ENCODE results near the gene SP140. TPM values are rescaled to one million over a fixed set of nuclear protein-coding genes. Genes with fewer than 3 reads are reported as not detected.

Gene SP140
- total RNA-seq, 2 experiments from 2014 or later, result 4.8 to 6.4 TPM

DNA sequence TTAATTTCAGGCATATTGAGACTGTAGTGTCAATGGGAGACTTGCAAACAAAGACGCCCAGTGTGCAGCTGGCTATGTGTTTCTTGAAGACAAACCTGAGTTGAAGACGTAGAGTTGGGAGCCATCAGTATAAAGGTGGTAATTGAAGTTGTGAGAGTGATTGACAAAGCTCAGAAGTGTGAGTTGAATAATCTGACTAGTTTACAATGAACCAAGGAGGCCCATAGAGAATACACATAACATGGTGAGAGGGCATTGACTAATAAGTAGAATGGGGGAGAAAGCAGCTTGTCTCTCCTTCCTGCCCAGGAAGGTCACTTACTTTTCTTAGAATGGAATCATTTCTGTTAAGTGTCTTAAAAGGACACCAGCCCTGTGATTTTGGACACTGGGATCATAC is 19.8 kb upstream of the SP140 start:
- H3K79me2 ChIP-seq (ENCODE audit: insufficient read depth, low read depth, low read length), result no peaks in the 10 kb centered on the region
- no peak for DNase-seq (ENCODE audit: low spot score)
- H3K4me2 ChIP-seq (ENCODE audit: low read length), result peak overlapping the region; percentile 70
- no TSS peak for BruUV-seq (replicated peaks)
- CTCF ChIA-PET (ENCODE audit: unreplicated experiment), result no interaction called here
- H3K4me1 ChIP-seq (ENCODE audit: insufficient read depth, low read length, poor library complexity, severe bottlenecking), result peaks cover 70% of the 10 kb centered on the region
- no peaks in the 10 kb centered on the region for H3K9me3 ChIP-seq (ENCODE audit: low read length)
- intact Hi-C loops (cut with micrococcal nuclease; ENCODE audit: unreplicated experiment), result loop anchor here (1.0 to 10.0 kb wide), 4 partner anchors 21 to 599 kb away; no protein-coding TSS in a partner anchor
- no peak overlapping the region for H2AFZ ChIP-seq (ENCODE audit: low read length)
- H3K27ac ChIP-seq (ENCODE audit: low read depth, low read length, poor library complexity, severe bottlenecking), result peak overlapping the region; percentile 43
- peak overlapping the region; percentile 24 for H3K4me3 ChIP-seq (ENCODE audit: low read depth, low read length, poor library complexity, severe bottlenecking)
- TF ChIP-seq EZH2phosphoT487 (IDR thresholded peaks at IDR 0.05; ENCODE audit: borderline replicate concordance, low read depth, low read length), result no peak
- no peaks in the 10 kb centered on the region; the same call in 1 of the 2 replicates for H4K20me1 ChIP-seq (ENCODE audit: insufficient read depth, low read length)
- H3K9me2 ChIP-seq (ENCODE audit: insufficient read depth, low read length), result no peaks in the 10 kb centered on the region
- H3K36me3 ChIP-seq (ENCODE audit: insufficient read depth, low read length), result peaks cover 14% of the 10 kb centered on the region; the same call in 1 of the 2 replicates
- POLR2A ChIA-PET, result interaction anchor here (0.6 to 5.5 kb wide), 5 partner anchors 11 to 629 kb away, joined by 4 to 41 read pairs (median 4); partner anchors contain the start of gene SP110

GRCh38 chr2:230208576-230208975 is 17.0 kb upstream of the SP140 start:
- TF ChIP-seq EZH2phosphoT487 (IDR thresholded peaks at IDR 0.05; ENCODE audit: borderline replicate concordance, low read depth, low read length), result no peak
- TF ChIP-seq, protein P1, sequence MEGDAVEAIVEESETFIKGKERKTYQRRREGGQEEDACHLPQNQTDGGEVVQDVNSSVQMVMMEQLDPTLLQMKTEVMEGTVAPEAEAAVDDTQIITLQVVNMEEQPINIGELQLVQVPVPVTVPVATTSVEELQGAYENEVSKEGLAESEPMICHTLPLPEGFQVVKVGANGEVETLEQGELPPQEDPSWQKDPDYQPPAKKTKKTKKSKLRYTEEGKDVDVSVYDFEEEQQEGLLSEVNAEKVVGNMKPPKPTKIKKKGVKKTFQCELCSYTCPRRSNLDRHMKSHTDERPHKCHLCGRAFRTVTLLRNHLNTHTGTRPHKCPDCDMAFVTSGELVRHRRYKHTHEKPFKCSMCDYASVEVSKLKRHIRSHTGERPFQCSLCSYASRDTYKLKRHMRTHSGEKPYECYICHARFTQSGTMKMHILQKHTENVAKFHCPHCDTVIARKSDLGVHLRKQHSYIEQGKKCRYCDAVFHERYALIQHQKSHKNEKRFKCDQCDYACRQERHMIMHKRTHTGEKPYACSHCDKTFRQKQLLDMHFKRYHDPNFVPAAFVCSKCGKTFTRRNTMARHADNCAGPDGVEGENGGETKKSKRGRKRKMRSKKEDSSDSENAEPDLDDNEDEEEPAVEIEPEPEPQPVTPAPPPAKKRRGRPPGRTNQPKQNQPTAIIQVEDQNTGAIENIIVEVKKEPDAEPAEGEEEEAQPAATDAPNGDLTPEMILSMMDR (conservative IDR thresholded peaks at IDR 0.05; ENCODE audit: low read length), result no peak
- Histone ChIP-seq H3K4me1 (ENCODE audit: insufficient read depth, low read length, poor library complexity, severe bottlenecking) (peaks cover 59% of the 10 kb centered on the region), H3K9me2 (ENCODE audit: insufficient read depth, low read length) (no peaks in the 10 kb centered on the region), H3K36me3 (ENCODE audit: insufficient read depth, low read length) (peaks cover 34% of the 10 kb centered on the region), H3K27ac (ENCODE audit: low read depth, low read length, poor library complexity, severe bottlenecking) (no peak overlapping the region), H4K20me1 (ENCODE audit: insufficient read depth, low read length) (no peaks in the 10 kb centered on the region; the same call in none of the 2 replicates), H2AFZ (ENCODE audit: low read length) (no peak overlapping the region), H3K4me3 (ENCODE audit: low read depth, low read length, poor library complexity, severe bottlenecking) (no peak overlapping the region), H3K4me2 (ENCODE audit: low read length) (no peak overlapping the region), H3K9me3 (ENCODE audit: low read length) (no peaks in the 10 kb centered on the region), H3K79me2 (ENCODE audit: insufficient read depth, low read depth, low read length) (no peaks in the 10 kb centered on the region)
- POLR2A ChIA-PET, result interaction anchor here (1.4 to 5.5 kb wide), 2 partner anchors 12 to 406 kb away, joined by 3 to 41 read pairs; partner anchors contain the start of gene SP110
- no peak for DNase-seq (ENCODE audit: low spot score)
- CTCF ChIA-PET (ENCODE audit: unreplicated experiment), result no interaction called here
- no TSS peak for BruUV-seq (replicated peaks)
- intact Hi-C loops (cut with micrococcal nuclease; ENCODE audit: unreplicated experiment), result loop anchor here (5.0 to 10.0 kb wide), 3 partner anchors 109 to 596 kb away; no protein-coding TSS in a partner anchor

GRCh38 chr2:230209422-230210051 is 16.0 kb upstream of the SP140 start:
- Histone ChIP-seq H4K20me1 (ENCODE audit: insufficient read depth, low read length) (no peaks in the 10 kb centered on the region; the same call in none of the 2 replicates), H3K79me2 (ENCODE audit: insufficient read depth, low read depth, low read length) (no peaks in the 10 kb centered on the region), H3K9me2 (ENCODE audit: insufficient read depth, low read length) (no peaks in the 10 kb centered on the region), H3K9me3 (ENCODE audit: low read length) (no peaks in the 10 kb centered on the region), H3K36me3 (ENCODE audit: insufficient read depth, low read length) (peaks cover 40% of the 10 kb centered on the region), H3K4me1 (ENCODE audit: insufficient read depth, low read length, poor library complexity, severe bottlenecking) (peaks cover 49% of the 10 kb centered on the region), H2AFZ (ENCODE audit: low read length) (no peak overlapping the region), H3K4me2 (ENCODE audit: low read length) (peak overlapping the region; percentile 51), H3K4me3 (ENCODE audit: low read depth, low read length, poor library complexity, severe bottlenecking) (no peak overlapping the region), H3K27ac (ENCODE audit: low read depth, low read length, poor library complexity, severe bottlenecking) (no peak overlapping the region)
- BruUV-seq (replicated peaks), result no TSS peak
- ChIA-PET CTCF (ENCODE audit: unreplicated experiment) (no interaction called here), POLR2A (interaction anchor here (1.4 to 5.5 kb wide), 2 partner anchors 11 to 406 kb away, joined by 3 to 41 read pairs; partner anchors contain the start of gene SP110)
- intact Hi-C loops (cut with micrococcal nuclease; ENCODE audit: unreplicated experiment), result loop anchor here (5.0 to 10.0 kb wide), 3 partner anchors 108 to 595 kb away; no protein-coding TSS in a partner anchor
- DNase-seq (ENCODE audit: low spot score), result peak; percentile 82
- TF ChIP-seq, protein P1 (conservative IDR thresholded peaks at IDR 0.05; ENCODE audit: low read length), result no peak
- TF ChIP-seq EZH2phosphoT487 (IDR thresholded peaks at IDR 0.05; ENCODE audit: borderline replicate concordance, low read depth, low read length), result no peak

Measured in OCI-LY7 (cell line).